Neural cell (in vitro differentiated cells): ENCODE measurements around the gene OSBPL9. TPM values are rescaled to one million over a fixed set of nuclear protein-coding genes. Genes with fewer than 3 reads are reported as not detected.

ENCODE experiments used
- H2AFZ ChIP-seq: fragments of 200-600, 300-800 bp; sonication (generic), shearing (Covaris generic); 2 replicates; pipeline ENCODE4 v1.6.0; 2014; ENCODE audit warnings: low read depth, mild to moderate bottlenecking, antibody characterized with exemption, low read length, moderate library complexity
- H3F3A ChIP-seq: fragments of 200-600 bp; shearing (Covaris generic); 2 replicates; pipeline ENCODE4 v1.6.1; 2016; ENCODE audit warnings: mild to moderate bottlenecking, moderate library complexity, mixed read lengths, antibody characterized with exemption, low read length; ENCODE audit not compliant: insufficient read depth, poor library complexity, severe bottlenecking
- H3K27ac ChIP-seq: fragments of 200-600, 300-800 bp; sonication (generic), shearing (Covaris generic); 2 replicates; pipeline ENCODE4 v1.5.1; 2014; ENCODE audit warnings: mild to moderate bottlenecking, low read length, moderate library complexity
- H3K27me3 ChIP-seq: fragments of 300-800, 200-600 bp; sonication (generic), shearing (Covaris generic); 2 replicates; pipeline ENCODE4 v1.6.0; 2014; ENCODE audit warnings: mild to moderate bottlenecking, low read depth, low read length, moderate library complexity; ENCODE audit not compliant: insufficient read depth
- H3K36me3 ChIP-seq: fragments of 300-800, 200-600 bp; sonication (generic), shearing (Covaris generic); 2 replicates; pipeline ENCODE4 v1.5.1; 2014; ENCODE audit warnings: mild to moderate bottlenecking, antibody characterized with exemption, low read length, moderate library complexity; ENCODE audit not compliant: insufficient read depth
- H3K4me2 ChIP-seq: fragments of 300-800, 200-600 bp; sonication (generic), shearing (Covaris generic); 2 replicates; pipeline ENCODE4 v1.6.0; 2014; ENCODE audit warnings: mild to moderate bottlenecking, low read length
- H3K4me3 ChIP-seq: fragments of 300-800, 200-600 bp; sonication (generic), shearing (Covaris generic); 2 replicates; pipeline ENCODE4 v1.5.1; 2014; ENCODE audit warnings: mild to moderate bottlenecking, low read length, moderate library complexity
- H3K79me2 ChIP-seq: fragments of 200-600 bp; shearing (Covaris generic); replicated peaks from 2 replicates; pipeline ENCODE4 v1.6.0; 2014; ENCODE audit warnings: mild to moderate bottlenecking, low read length, moderate library complexity; ENCODE audit not compliant: insufficient read depth
- H3K9ac ChIP-seq: fragments of 300-800, 200-600 bp; sonication (generic), shearing (Covaris generic); 2 replicates; pipeline ENCODE4 v1.6.1; 2016; ENCODE audit warnings: mild to moderate bottlenecking, low read length, mixed read lengths
- H3K9me2 ChIP-seq: fragments of 200-600 bp; shearing (Covaris generic); 2 replicates; pipeline ENCODE4 v1.6.1; 2016; ENCODE audit warnings: mild to moderate bottlenecking, low read length, mixed read lengths; ENCODE audit not compliant: insufficient read depth
- H3K9me3 ChIP-seq: fragments of 200-600, 300-800 bp; sonication (generic), shearing (Covaris generic); 2 replicates; pipeline ENCODE4 v1.6.1; 2016; ENCODE audit warnings: mild to moderate bottlenecking, mixed run types, low read length, moderate library complexity, mixed read lengths
- H4K20me1 ChIP-seq: fragments of 200-600 bp; shearing (Covaris generic); 2 replicates; pipeline ENCODE4 v1.6.1; 2016; ENCODE audit warnings: mild to moderate bottlenecking, mixed run types; ENCODE audit not compliant: insufficient read depth
- EP300 ChIP-seq: fragments of 450-650 bp; conservative IDR thresholded peaks from 2 replicates; pipeline ENCODE4 v1.6.1; 2014; ENCODE audit warnings: antibody characterized with exemption, mild to moderate bottlenecking, moderate library complexity; ENCODE audit not compliant: poor library complexity, severe bottlenecking
- EZH2 ChIP-seq: fragments of 200-600, 300-800 bp; shearing (Covaris generic), sonication (generic); IDR thresholded peaks from 2 replicates; pipeline ENCODE4 v1.6.1; 2014; ENCODE audit warnings: antibody characterized with exemption, low read length, borderline replicate concordance, mild to moderate bottlenecking; ENCODE audit not compliant: insufficient read depth, poor library complexity, severe bottlenecking
- MXI1 ChIP-seq: fragments of 450-650 bp; conservative IDR thresholded peaks from 2 replicates; pipeline ENCODE4 v1.6.1; 2014; ENCODE audit warnings: antibody characterized with exemption, mild to moderate bottlenecking; ENCODE audit not compliant: poor library complexity, severe bottlenecking
- POLR2AphosphoS5 ChIP-seq: IDR thresholded peaks from 2 replicates; pipeline ENCODE4 v1.6.1; 2012
- RAD21 ChIP-seq: fragments of 450-650 bp; conservative IDR thresholded peaks from 2 replicates; pipeline ENCODE4 v1.6.1; 2014; ENCODE audit warnings: antibody characterized with exemption, mild to moderate bottlenecking, moderate library complexity
- SMC3 ChIP-seq: fragments of 450-650 bp; conservative IDR thresholded peaks from 2 replicates; pipeline ENCODE4 v1.6.1; 2014; ENCODE audit warnings: antibody characterized with exemption, mild to moderate bottlenecking, moderate library complexity; ENCODE audit not compliant: poor library complexity
- TAF1 ChIP-seq: IDR thresholded peaks from 2 replicates; pipeline ENCODE4 v1.6.1; 2012; ENCODE audit warnings: low read depth
- polyA plus RNA-seq: library from polyadenylated mRNA; depleted of rRNA; stranded (reverse); fragments of >200 nt; gene quantifications from 2 replicates; pipeline ENCODE4 v1.2.3, GENCODE V29; 2014
- TF ChIP-seq, protein P1 (sequence below): IDR thresholded peaks from 2 replicates; pipeline ENCODE4 v1.6.1; 2012; ENCODE audit warnings: borderline replicate concordance
- TF ChIP-seq, protein P2 (sequence below): fragments of 450-650 bp; IDR thresholded peaks from 2 replicates; pipeline ENCODE4 v1.5.1; 2014; ENCODE audit warnings: antibody characterized with exemption, mild to moderate bottlenecking, moderate library complexity; ENCODE audit not compliant: poor library complexity, severe bottlenecking

OSBPL9 gene
- polyA plus RNA-seq, 1 donor from 2014 or later, result 117 TPM

DNA sequence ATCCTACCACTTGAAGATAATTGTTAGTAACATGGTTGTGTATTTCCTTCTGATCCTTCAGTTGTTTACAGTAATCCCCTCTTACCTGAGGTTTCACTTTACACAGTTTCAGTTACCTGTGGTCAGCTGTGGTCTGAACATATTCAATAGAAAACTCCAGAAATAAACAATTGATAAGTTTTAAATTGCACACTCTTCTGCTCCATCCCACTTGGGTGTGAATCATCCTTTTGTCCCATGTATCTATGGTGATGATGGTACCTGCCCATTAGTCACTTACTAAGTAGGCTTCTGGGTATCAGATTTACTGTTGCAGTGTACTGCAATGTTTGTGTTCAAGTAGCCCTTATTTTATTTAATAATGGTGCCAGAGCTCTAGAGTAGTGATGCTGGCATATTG lies 62.5 kb downstream of the OSBPL9 start:
- TF ChIP-seq POLR2AphosphoS5 (no peak), EZH2 (no peak), SMC3 (no peak), EP300 (no peak), TAF1 (no peak), MXI1 (no peak), RAD21 (no peak)
- TF ChIP-seq, protein P1, sequence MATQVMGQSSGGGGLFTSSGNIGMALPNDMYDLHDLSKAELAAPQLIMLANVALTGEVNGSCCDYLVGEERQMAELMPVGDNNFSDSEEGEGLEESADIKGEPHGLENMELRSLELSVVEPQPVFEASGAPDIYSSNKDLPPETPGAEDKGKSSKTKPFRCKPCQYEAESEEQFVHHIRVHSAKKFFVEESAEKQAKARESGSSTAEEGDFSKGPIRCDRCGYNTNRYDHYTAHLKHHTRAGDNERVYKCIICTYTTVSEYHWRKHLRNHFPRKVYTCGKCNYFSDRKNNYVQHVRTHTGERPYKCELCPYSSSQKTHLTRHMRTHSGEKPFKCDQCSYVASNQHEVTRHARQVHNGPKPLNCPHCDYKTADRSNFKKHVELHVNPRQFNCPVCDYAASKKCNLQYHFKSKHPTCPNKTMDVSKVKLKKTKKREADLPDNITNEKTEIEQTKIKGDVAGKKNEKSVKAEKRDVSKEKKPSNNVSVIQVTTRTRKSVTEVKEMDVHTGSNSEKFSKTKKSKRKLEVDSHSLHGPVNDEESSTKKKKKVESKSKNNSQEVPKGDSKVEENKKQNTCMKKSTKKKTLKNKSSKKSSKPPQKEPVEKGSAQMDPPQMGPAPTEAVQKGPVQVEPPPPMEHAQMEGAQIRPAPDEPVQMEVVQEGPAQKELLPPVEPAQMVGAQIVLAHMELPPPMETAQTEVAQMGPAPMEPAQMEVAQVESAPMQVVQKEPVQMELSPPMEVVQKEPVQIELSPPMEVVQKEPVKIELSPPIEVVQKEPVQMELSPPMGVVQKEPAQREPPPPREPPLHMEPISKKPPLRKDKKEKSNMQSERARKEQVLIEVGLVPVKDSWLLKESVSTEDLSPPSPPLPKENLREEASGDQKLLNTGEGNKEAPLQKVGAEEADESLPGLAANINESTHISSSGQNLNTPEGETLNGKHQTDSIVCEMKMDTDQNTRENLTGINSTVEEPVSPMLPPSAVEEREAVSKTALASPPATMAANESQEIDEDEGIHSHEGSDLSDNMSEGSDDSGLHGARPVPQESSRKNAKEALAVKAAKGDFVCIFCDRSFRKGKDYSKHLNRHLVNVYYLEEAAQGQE, result no peak
- TF ChIP-seq, protein P2, sequence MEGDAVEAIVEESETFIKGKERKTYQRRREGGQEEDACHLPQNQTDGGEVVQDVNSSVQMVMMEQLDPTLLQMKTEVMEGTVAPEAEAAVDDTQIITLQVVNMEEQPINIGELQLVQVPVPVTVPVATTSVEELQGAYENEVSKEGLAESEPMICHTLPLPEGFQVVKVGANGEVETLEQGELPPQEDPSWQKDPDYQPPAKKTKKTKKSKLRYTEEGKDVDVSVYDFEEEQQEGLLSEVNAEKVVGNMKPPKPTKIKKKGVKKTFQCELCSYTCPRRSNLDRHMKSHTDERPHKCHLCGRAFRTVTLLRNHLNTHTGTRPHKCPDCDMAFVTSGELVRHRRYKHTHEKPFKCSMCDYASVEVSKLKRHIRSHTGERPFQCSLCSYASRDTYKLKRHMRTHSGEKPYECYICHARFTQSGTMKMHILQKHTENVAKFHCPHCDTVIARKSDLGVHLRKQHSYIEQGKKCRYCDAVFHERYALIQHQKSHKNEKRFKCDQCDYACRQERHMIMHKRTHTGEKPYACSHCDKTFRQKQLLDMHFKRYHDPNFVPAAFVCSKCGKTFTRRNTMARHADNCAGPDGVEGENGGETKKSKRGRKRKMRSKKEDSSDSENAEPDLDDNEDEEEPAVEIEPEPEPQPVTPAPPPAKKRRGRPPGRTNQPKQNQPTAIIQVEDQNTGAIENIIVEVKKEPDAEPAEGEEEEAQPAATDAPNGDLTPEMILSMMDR, result no peak
- no peaks in the 10 kb centered on the region for H3F3A ChIP-seq
- H3K79me2 ChIP-seq, result peaks cover 10% of the 10 kb centered on the region
- H3K27ac ChIP-seq, result no peak overlapping the region
- no peaks in the 10 kb centered on the region for H3K9me3 ChIP-seq
- no peaks in the 10 kb centered on the region for H3K36me3 ChIP-seq
- H3K9ac ChIP-seq, result no peak overlapping the region
- H3K4me3 ChIP-seq, result no peak overlapping the region
- no peaks in the 10 kb centered on the region for H3K9me2 ChIP-seq
- no peak overlapping the region for H2AFZ ChIP-seq
- no peaks in the 10 kb centered on the region for H4K20me1 ChIP-seq
- no peaks in the 10 kb centered on the region for H3K27me3 ChIP-seq
- H3K4me2 ChIP-seq, result no peak overlapping the region

DNA sequence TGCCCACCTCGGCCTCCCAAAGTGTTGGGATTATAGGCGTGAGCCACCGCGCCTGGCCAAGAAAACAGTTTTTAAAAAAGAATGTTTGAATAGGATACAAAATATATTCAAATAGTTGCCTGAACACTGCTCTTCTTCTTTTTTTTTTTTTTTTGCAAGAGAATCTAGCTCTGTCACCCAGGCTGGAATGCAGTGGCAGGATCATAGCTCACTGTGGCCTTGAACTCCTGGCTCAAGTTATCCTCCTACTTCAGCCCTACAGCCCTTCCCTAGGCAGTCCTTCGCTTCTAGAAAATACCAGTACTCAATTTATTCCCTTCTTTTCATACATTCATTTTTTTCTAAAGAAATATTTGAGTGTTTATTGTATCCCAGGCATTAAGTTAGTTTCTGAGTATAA lies 67.9 kb downstream of the OSBPL9 start:
- H3K9me3 ChIP-seq, result no peaks in the 10 kb centered on the region
- no peaks in the 10 kb centered on the region for H3F3A ChIP-seq
- peaks cover 2% of the 10 kb centered on the region for H3K79me2 ChIP-seq
- no peaks in the 10 kb centered on the region for H3K36me3 ChIP-seq
- H3K9ac ChIP-seq, result no peak overlapping the region
- no peak overlapping the region for H3K27ac ChIP-seq
- no peak overlapping the region for H2AFZ ChIP-seq
- no peaks in the 10 kb centered on the region for H3K27me3 ChIP-seq
- H4K20me1 ChIP-seq, result no peaks in the 10 kb centered on the region
- no peak overlapping the region for H3K4me3 ChIP-seq
- no peaks in the 10 kb centered on the region for H3K9me2 ChIP-seq
- no peak overlapping the region for H3K4me2 ChIP-seq
- TF ChIP-seq RAD21 (no peak), EP300 (no peak), SMC3 (no peak), MXI1 (no peak), TAF1 (no peak), EZH2 (no peak), POLR2AphosphoS5 (no peak)
- TF ChIP-seq, protein P1, result no peak
- TF ChIP-seq, protein P2, result no peak
